Naive thymus-derived CD8-positive, alpha-beta T cell (primary cell): ENCODE results near the gene CRIP1. TPM values are rescaled to one million over a fixed set of nuclear protein-coding genes. Genes with fewer than 3 reads are reported as not detected.

Experiments used
- ATAC-seq, 2 donors: fragments of 150-1000 bp; cut with Tn5 transposase in 1 of 2; sonication (Bioruptor Pico), chemical (Tn5 transposase) in 1 of 2; 1 replicate in 1 of 2; 2 replicates in 1 of 2; pipeline ENCODE4 v1.10.0; 2021; ENCODE audit warnings: mild to moderate bottlenecking in 2 of 2, moderate library complexity in 2 of 2
- POLR2A ChIA-PET: fragments of 350-600 bp; sonication (Branson Sonifier 250); formaldehyde crosslinking; loops from one replicate; lab custom pipeline; 2021; ENCODE audit warnings: antibody characterized with exemption; lab: Charles Lee
- DNase-seq, 10 donors: peaks; one replicate each; pipeline versions ENCODE4 v3.0.0 to v3.0.0-alpha.2; 2020 to 2022
- H3K27ac Mint-ChIP-seq, 10 donors: one replicate each; pipeline ENCODE4 v1.8.0; 2020 to 2022; ENCODE audit warnings: mild to moderate bottlenecking in 10 of 10, mixed read lengths in 10 of 10, moderate library complexity in 4 of 10, inconsistent platforms in 1 of 10
- H3K27me3 Mint-ChIP-seq, 5 donors: one replicate each; pipeline ENCODE4 v1.8.0; 2021 to 2022; ENCODE audit warnings: mixed read lengths in 5 of 5
- H3K36me3 Mint-ChIP-seq, 3 donors: one replicate each; pipeline ENCODE4 v1.8.0; 2020 to 2022; ENCODE audit warnings: mixed read lengths in 3 of 3, mild to moderate bottlenecking in 2 of 3, inconsistent platforms in 1 of 3
- H3K4me1 Mint-ChIP-seq, 4 donors: one replicate each; pipeline ENCODE4 v1.8.0; 2021 to 2022; ENCODE audit warnings: mixed read lengths in 4 of 4
- H3K4me3 Mint-ChIP-seq, 10 donors: one replicate each; pipeline ENCODE4 v1.8.0; 2020 to 2022; ENCODE audit warnings: mild to moderate bottlenecking in 10 of 10, mixed read lengths in 10 of 10, moderate library complexity in 6 of 10, inconsistent platforms in 1 of 10
- H3K9me3 Mint-ChIP-seq, 9 donors: one replicate each; pipeline ENCODE4 v1.8.0; 2020 to 2022; ENCODE audit warnings: mixed read lengths in 9 of 9, mild to moderate bottlenecking in 3 of 9, inconsistent platforms in 1 of 9, moderate library complexity in 1 of 9
- polyA plus RNA-seq, 3 donors: library from polyadenylated mRNA; unstranded; fragments of 300-500 nt; fragmentation: Illumina TruSeq; gene quantifications; one replicate each; pipeline ENCODE4 v1.2.3, GENCODE V29; 2021
- total RNA-seq, 8 experiments: library from RNA in 2 of 8; stranded (reverse) in 2 of 8; gene quantifications; one replicate each; pipeline ENCODE4 v1.2.3 and lab custom pipeline; 2021 to 2026

The CRIP1 gene
- total and polyA plus RNA-seq, 5 experiments from 2014 or later, result 96.5 to 784 (median 342) TPM

DNA sequence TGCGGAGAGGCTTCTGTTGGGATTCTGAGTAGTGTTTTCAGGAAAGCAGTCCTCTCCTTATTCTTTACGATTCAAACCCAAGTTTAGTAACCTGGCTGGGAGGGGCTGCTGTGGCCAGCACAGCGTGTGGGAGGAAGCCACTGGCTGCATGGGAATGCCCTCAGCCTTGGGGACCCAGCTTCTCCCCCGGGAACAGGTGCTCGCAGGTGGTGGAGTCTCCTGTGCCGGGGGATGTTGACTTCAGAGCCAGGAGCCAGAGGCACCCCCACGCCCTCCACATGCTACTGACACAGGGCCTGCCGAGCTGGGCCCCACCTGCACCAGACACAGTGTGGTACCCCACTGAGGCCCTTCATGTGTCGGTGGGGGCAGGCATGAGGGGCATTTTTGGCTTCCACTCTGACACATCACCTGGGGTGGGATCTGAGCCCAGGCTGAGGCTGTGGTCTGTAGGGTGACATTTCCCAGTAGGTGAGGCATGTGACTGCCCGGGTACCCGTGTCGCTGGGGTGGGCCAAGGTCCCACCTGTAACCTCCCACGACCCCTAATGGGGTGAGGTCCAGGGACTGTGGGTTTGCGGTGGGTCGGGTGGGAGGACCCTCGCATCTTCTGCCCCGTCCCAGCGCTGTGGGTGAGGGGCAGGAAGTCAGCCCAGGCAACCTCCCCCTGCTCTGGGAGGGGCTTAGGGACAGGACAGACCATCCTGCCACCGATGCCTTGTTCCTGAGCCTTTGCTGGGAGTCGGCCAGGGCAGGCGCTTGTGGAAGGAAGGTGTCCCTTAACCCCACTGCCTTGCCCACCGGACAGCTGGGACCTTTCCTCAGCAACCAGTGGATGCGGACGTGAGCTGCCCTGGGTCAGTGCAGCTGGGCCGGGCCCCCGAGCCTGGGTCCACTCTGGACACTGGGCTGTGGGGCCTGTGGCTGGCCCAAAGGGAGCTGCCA, 40.5 kb upstream of the CRIP1 start:
- ATAC-seq (no peak), DNase-seq (peak in 1 of 10 donors; percentile 47)
- H3K4me3 Mint-ChIP-seq, result no peak overlapping the region
- H3K27ac Mint-ChIP-seq, result peak overlapping the region in 1 of 10 donors; percentile 47
- POLR2A ChIA-PET, result interaction anchor here (1.5 kb wide), 1 partner anchor 30 kb away, joined by 6 read pairs; no protein-coding TSS in a partner anchor
- peaks cover 0 to 8% (median 3%) of the 10 kb centered on the region in 3 donors for H3K36me3 Mint-ChIP-seq
- H3K27me3 Mint-ChIP-seq, result no peaks in the 10 kb centered on the region
- H3K4me1 Mint-ChIP-seq, result peaks cover 0 to 5% (median 4%) of the 10 kb centered on the region in 4 donors
- no peaks in the 10 kb centered on the region for H3K9me3 Mint-ChIP-seq

DNA sequence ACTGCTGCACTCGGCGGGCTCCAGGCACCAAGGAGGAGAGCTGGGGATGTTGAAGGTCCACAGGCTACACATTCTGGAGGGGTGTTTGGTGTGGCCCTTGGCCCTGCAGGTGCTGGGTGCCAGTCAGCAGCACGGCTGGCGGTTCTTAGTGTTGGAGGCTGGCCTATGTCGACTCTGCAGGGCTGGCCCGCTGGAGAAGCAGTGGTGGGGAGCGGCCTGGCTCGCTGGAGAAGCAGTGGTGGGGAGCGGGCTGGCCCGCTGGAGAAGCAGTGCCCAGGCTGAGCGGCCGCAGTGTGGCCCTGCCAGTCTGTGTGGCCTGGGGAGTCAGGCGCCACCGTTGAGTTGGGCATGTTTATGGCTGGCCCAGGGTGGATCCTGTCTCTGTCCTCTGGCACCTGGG, 39.7 kb upstream of the CRIP1 start:
- Mint-ChIP-seq H3K4me1 (peaks cover 0 to 2% (median under 1%) of the 10 kb centered on the region in 4 donors), H3K9me3 (no peaks in the 10 kb centered on the region), H3K4me3 (no peak overlapping the region), H3K27ac (no peak overlapping the region), H3K36me3 (peaks cover 0 to 7% (median 0%) of the 10 kb centered on the region in 3 donors), H3K27me3 (no peaks in the 10 kb centered on the region)
- DNase-seq (peak in 1 of 10 donors; percentile 62), ATAC-seq (no peak)
- POLR2A ChIA-PET, result interaction anchor here (1.3 kb wide), 1 partner anchor 42 kb away, joined by 4 read pairs; no protein-coding TSS in a partner anchor

DNA sequence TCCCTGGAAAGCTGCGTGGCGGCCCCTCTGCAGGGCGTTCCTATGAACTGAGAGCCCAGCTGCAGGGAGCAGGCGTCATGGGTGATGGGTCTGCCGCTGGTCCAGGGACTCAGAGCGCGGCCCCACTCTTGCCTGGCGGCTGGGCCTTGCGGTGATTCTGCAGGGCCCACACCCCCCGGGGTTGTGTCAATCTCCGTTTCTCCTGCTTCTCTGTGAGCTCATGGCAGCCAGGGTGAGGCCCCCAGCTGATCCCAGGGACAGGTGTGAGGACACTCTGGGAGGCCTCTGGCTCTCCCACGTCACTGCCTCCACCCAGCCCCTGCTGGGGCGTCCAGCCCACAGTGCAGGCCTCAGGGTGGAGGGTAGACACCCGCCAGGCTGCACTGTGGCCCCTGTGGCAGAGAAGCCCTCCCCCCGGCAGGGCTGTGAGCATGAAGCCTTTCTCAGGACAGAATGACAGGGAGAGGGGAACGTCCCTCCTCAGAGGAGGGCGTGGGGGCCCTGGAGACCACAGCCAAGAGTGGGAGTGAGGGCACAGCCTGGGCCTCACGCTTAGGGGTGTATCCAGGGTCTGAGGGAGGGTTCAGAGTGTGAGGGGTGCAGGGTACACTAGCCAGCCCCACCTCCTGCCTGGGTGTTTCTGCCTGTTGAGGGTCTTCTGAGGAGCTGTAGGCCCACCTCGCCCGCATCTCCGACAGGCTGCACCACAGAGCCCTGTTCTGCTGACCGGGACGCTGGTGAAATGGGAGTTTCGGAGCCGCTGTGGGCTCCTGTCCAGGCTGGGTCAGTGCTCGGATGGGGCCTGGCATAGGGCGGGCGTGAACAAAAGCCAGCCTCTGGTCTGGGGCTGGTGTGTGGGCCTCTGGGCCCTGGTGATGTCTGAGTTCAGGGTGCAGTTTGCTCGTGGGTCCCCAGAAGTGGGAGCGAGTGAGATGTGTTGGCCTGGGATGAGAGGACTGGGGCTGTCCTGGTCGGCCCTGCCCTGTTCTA, 38.7 kb upstream of the CRIP1 start:
- Mint-ChIP-seq H3K36me3 (peaks cover 0 to 14% (median 0%) of the 10 kb centered on the region in 3 donors), H3K9me3 (no peaks in the 10 kb centered on the region), H3K4me3 (no peak overlapping the region), H3K27me3 (no peaks in the 10 kb centered on the region), H3K4me1 (peaks cover 0 to 4% (median 0%) of the 10 kb centered on the region in 4 donors), H3K27ac (peak overlapping the region in 3 of 10 donors; percentile 5 to 31 (median 11))
- POLR2A ChIA-PET, result interaction anchor here (0.9 to 1.5 kb wide), 3 partner anchors 29 to 42 kb away, joined by 4 read pairs; partner anchors contain the start of gene MTA1
- DNase-seq (peak in 1 of 10 donors; percentile 51), ATAC-seq (no peak)

DNA sequence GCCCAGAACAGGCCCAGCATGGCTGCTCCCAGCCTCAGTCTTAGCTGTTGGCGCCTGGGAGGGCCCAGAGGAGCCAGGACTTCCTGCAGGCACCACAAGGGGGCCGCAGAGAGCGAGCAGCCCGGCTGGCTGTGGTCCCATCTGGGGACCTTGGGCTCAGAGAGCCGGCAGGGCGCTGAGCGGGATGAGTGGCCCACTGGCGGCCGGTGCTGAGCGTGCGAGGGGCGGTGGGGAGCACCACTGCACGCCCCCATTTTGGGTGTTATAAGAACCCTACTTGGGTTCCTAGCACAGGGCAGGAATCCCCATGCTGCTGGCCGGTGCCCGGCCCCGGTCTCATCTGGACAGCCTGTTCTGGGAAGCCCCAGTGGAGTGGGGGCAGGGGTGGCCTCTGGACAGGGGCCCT, 38.0 kb upstream of the CRIP1 start:
- Mint-ChIP-seq H3K4me3 (no peak overlapping the region), H3K4me1 (peaks cover 0 to 4% (median 0%) of the 10 kb centered on the region in 4 donors), H3K9me3 (no peaks in the 10 kb centered on the region), H3K36me3 (peaks cover 0 to 18% (median 0%) of the 10 kb centered on the region in 3 donors), H3K27me3 (no peaks in the 10 kb centered on the region), H3K27ac (peak overlapping the region in 1 of 10 donors; percentile 31)
- POLR2A ChIA-PET, result interaction anchor here (0.9 to 1.5 kb wide), 2 partner anchors 29 to 42 kb away, joined by 4 read pairs; partner anchors contain the start of gene MTA1
- DNase-seq, result peak; percentile 49 to 80 (median 66)
- ATAC-seq, result peak; percentile 98 to 99

DNA sequence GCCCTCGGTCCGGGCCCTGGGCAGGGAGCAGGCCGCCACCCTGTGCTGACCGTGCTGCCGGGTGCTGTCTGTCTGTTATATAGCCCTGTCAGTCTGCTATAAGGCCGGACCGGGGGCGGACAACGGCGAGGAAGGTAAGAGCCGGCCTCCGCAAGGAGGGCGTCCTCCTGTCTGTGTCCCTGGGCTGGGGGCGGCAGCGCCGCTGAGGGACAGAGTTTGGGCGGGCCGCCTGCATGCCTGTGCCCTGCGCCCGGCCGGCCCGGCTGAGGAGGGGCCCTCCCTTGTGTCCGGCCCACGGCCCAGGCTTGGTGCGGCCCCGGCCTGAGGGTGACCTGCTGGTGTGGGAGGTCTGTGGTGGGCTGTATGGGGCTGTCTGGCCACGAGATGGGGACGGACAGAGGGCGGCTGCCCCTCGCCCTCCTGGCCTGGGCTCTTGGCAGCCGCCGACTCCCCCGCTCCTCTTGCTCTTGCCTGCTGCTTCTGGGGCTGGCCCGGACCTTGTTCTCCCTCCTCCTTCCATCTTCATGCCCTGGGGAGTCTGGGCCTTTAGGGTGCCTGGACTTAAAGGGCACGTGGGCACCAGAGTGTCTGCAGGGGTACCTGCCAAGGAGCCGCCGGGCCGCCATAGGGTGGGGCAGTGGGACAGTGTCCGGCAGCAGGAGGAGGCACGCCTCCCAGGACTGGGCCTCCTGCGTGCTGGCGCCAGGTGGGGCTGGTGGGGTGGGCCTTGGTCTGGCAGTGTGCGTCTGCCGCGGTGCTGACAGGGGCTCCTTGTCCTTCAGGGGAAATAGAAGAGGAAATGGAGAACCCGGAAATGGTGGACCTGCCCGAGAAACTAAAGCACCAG, 37.2 kb upstream of the CRIP1 start:
- Mint-ChIP-seq H3K36me3 (peaks cover 0 to 24% (median 0%) of the 10 kb centered on the region in 3 donors), H3K4me1 (peaks cover 0 to 4% (median 0%) of the 10 kb centered on the region in 4 donors), H3K4me3 (no peak overlapping the region), H3K27ac (no peak overlapping the region), H3K27me3 (no peaks in the 10 kb centered on the region), H3K9me3 (no peaks in the 10 kb centered on the region)
- POLR2A ChIA-PET, result interaction anchor here (1.1 kb wide), 1 partner anchor 40 kb away, joined by 6 read pairs; no protein-coding TSS in a partner anchor
- DNase-seq (peak in 1 of 10 donors; percentile 53), ATAC-seq (no peak)

DNA sequence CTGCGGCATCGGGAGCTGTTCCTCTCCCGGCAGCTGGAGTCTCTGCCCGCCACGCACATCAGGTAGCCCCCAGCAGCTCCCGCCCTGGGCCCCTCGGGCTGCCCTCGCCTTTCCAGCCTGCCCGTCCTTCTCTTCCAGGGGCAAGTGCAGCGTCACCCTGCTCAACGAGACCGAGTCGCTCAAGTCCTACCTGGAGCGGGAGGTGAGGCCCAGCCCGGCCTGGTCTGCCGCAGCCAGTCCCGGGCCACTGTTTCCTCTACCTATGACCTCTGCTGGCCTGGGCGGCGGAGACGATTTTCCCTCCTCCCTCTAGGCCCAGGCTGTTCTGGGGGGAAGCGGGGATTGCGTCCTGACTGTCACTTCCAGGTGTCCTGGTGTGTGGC, 36.6 kb upstream of the CRIP1 start:
- H3K9me3 Mint-ChIP-seq, result no peaks in the 10 kb centered on the region
- H3K4me3 Mint-ChIP-seq, result no peak overlapping the region
- DNase-seq, result peak in 1 of 10 donors; percentile 58
- H3K27ac Mint-ChIP-seq, result no peak overlapping the region
- POLR2A ChIA-PET, result interaction anchor here (1.1 kb wide), 1 partner anchor 40 kb away, joined by 6 read pairs; no protein-coding TSS in a partner anchor
- ATAC-seq, result no peak
- H3K36me3 Mint-ChIP-seq, result peaks cover 0 to 29% (median 0%) of the 10 kb centered on the region in 3 donors
- H3K4me1 Mint-ChIP-seq, result peaks cover 0 to 4% (median 0%) of the 10 kb centered on the region in 4 donors
- no peaks in the 10 kb centered on the region for H3K27me3 Mint-ChIP-seq

DNA sequence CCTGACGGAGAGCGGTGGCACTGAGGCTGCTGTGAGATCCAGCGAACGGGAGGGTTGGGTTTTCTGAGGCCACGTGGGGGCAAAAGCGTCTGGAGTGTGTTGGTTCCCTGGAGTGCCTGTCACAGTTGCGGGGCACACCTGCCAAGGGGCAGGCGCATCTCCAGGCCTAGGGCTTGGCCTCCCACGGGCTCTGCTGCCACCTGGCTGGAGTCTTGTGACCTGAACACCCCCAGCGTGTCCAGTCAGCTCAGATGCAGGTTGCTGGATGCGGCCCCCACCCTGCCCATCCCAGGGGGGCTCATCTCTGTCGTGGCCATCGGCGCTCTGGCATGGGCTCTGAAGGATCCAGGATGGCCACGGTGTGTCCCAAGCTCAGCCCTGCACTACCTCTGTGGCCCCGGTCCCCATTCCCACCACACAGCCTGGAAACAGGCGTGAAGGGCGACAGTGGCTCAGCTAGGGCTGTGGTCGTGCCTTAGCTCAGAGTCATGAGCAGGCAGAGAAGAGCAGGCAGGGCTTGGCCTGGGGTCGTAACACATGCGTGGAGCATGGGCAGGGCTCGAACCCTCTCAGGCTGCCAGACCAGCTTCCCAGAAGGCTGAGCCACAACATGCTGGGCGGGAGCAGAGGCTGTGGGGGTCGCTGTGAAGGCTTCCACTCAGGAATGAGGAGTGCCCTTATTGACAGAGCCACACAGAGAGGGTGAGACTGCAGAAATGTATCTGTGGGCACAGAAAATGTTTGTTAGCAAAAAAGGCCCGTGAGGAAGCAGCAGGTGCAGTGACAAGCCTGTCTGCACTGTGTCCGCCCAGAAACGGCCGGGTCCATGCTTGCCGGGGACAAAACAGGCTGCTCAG, 35.6 kb upstream of the CRIP1 start:
- H3K27ac Mint-ChIP-seq, result peak overlapping the region in 1 of 10 donors; percentile 40
- DNase-seq (peak in 1 of 10 donors; percentile 50), ATAC-seq (no peak)
- peaks cover 0 to 35% (median 0%) of the 10 kb centered on the region in 3 donors for H3K36me3 Mint-ChIP-seq
- H3K27me3 Mint-ChIP-seq, result no peaks in the 10 kb centered on the region
- H3K4me1 Mint-ChIP-seq, result peaks cover 0 to 6% (median 1%) of the 10 kb centered on the region in 4 donors
- H3K9me3 Mint-ChIP-seq, result no peaks in the 10 kb centered on the region
- no peak overlapping the region for H3K4me3 Mint-ChIP-seq
- POLR2A ChIA-PET, result interaction anchor here (1.1 to 1.5 kb wide), 2 partner anchors 39 to 41 kb away, joined by 3 to 6 read pairs; no protein-coding TSS in a partner anchor

DNA sequence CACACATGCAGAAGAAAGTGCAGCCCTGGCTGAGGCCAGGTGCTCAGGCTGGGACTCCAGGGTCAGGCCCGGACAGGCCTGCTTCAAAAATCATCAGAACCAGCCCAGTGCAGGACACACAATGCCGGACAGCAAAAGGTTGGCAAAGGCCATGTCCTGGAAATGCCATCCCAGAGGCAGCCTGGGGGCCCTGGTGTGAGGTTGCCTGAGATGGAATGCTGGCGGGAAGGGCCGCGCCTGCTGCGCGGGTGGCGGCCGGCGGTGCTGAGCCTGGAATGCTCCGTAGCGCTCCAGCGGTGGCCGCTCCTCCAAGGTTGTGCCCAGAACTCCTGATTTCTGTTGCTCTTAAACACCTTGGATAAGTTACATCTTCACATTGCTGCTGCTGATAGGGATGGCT, 33.7 kb upstream of the CRIP1 start:
- POLR2A ChIA-PET, result interaction anchor here (1.3 kb wide), 1 partner anchor 28 kb away, joined by 7 read pairs; no protein-coding TSS in a partner anchor
- H3K4me3 Mint-ChIP-seq, result no peak overlapping the region
- no peak for ATAC-seq
- H3K27ac Mint-ChIP-seq, result no peak overlapping the region
- DNase-seq, result no peak
- H3K27me3 Mint-ChIP-seq, result no peaks in the 10 kb centered on the region
- peaks cover 0 to 6% (median 1%) of the 10 kb centered on the region in 4 donors for H3K4me1 Mint-ChIP-seq
- no peaks in the 10 kb centered on the region for H3K9me3 Mint-ChIP-seq
- H3K36me3 Mint-ChIP-seq, result peaks cover 0 to 35% (median 0%) of the 10 kb centered on the region in 3 donors

DNA sequence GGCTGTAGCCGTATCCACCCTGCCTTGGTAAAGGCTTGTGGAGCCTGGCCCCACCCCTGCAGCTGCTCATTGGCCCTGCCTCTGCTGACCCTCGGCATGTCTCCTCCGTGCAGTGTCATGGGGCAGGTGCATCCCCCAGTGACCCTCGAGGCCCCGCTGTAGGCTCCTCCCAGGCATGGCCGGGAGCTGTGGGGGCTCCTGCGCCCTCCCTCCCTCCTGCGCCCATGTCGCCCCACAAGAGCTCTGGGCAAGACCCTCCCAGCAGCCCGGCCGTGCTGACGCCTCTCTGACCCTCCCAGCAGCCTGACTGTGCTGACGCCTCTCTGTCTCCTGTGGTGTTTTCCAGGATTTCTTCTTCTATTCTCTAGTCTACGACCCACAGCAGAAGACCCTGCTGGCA, 32.8 kb upstream of the CRIP1 start:
- Mint-ChIP-seq H3K4me3 (no peak overlapping the region), H3K27ac (no peak overlapping the region), H3K27me3 (no peaks in the 10 kb centered on the region), H3K4me1 (peaks cover 0 to 6% (median 1%) of the 10 kb centered on the region in 4 donors), H3K36me3 (peaks cover 0 to 35% (median 0%) of the 10 kb centered on the region in 3 donors), H3K9me3 (no peaks in the 10 kb centered on the region)
- DNase-seq, result no peak
- POLR2A ChIA-PET, result no interaction called here
- ATAC-seq, result no peak

DNA sequence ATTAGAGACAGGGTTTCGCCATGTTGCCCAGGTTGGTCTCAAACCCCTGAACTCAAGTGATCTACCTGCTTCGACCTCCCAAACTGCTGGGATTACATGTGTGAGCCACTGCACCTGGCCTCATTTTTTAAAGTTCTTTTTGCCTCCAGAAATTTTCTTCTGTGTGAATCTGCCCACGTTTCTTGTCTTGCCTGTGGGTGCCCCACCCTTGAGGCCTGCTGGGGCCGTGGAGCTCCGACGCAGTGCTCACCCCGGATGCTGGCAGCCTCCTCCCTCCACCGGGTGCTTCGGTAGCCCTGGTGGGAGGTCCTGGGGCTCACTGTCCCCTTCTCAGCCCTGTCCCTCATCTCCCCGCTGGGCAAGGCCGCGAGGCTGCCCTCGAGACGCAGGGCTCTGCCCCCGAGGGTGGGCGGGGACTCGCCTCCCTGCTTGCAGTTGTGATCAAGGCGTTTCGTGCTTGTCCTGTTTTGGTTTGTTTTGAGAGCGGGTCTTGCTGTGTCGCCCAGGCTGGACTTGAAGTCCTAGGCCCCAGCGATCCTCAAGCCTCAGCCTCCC, 31.5 kb upstream of the CRIP1 start:
- DNase-seq (no peak), ATAC-seq (no peak)
- H3K4me1 Mint-ChIP-seq, result peaks cover 0 to 6% (median 1%) of the 10 kb centered on the region in 4 donors
- POLR2A ChIA-PET, result no interaction called here
- H3K4me3 Mint-ChIP-seq, result no peak overlapping the region
- no peaks in the 10 kb centered on the region for H3K27me3 Mint-ChIP-seq
- H3K36me3 Mint-ChIP-seq, result peaks cover 0 to 35% (median 0%) of the 10 kb centered on the region in 3 donors
- H3K27ac Mint-ChIP-seq, result no peak overlapping the region
- no peaks in the 10 kb centered on the region for H3K9me3 Mint-ChIP-seq
